ENCODE data around the gene CCNB1IP1. TPM values are rescaled to one million over a fixed set of nuclear protein-coding genes. Genes with fewer than 3 reads are reported as not detected.

CCNB1IP1 gene
- polyA plus RNA-seq, 3 donors: 3.5 to 8.6 (median 5.4) TPM

- H3K4me2 ChIP-seq (replicated peaks; ENCODE audit: extremely low read depth, low read length, poor library complexity, severe bottlenecking): no peak overlapping the region
- H3K36me3 ChIP-seq (replicated peaks in 1 of 2; ENCODE audit: control insufficient read depth in 1 of 2, insufficient read depth in 2 of 2, low read length in 2 of 2): peaks cover 29 to 75% of the 10 kb centered on the region in 2 donors
- Mint-ChIP-seq H3K4me3 (no peak overlapping the region), H3K27me3 (ENCODE audit: low read depth in 3 of 3) (peaks cover 0 to 3% (median 0%) of the 10 kb centered on the region in 3 donors), H3K4me1 (no peaks in the 10 kb centered on the region), H3K9me3 (no peaks in the 10 kb centered on the region), H3K36me3 (peaks cover 51 to 76% of the 10 kb centered on the region in 2 donors), H3K27ac (no peak overlapping the region)
- intact Hi-C loops (cut with micrococcal nuclease): no loop called here
- H3K27me3 ChIP-seq (ENCODE audit: control insufficient read depth in 2 of 2, insufficient read depth in 2 of 2, low read length in 2 of 2): no peaks in the 10 kb centered on the region
- H3K27ac ChIP-seq (ENCODE audit: low read depth in 1 of 2, low read length in 2 of 2): no peak overlapping the region
- H3K4me3 ChIP-seq (replicated peaks in 1 of 3; ENCODE audit: low read depth in 2 of 3, low read length in 3 of 3): no peak overlapping the region
- no peaks in the 10 kb centered on the region for H3K4me1 ChIP-seq (ENCODE audit: control insufficient read depth in 1 of 2, insufficient read depth in 2 of 2, low read length in 2 of 2)
- no peaks in the 10 kb centered on the region for H4K20me1 ChIP-seq (ENCODE audit: insufficient read depth, low read length)
- H3K9ac ChIP-seq (ENCODE audit: insufficient read depth, low read length, poor library complexity, severe bottlenecking): no peak overlapping the region
- 100% methylated on average over 1 of the region's 2 CpGs for WGBS (ENCODE audit: insufficient coverage)
- no peak overlapping the region for H2AFZ ChIP-seq (ENCODE audit: insufficient read depth, low read depth, low read length, poor library complexity, severe bottlenecking)
- no peaks in the 10 kb centered on the region for H3K9me3 ChIP-seq (replicated peaks in 1 of 2; ENCODE audit: control insufficient read depth in 1 of 2, insufficient read depth in 1 of 2, low read length in 2 of 2)
- H3K79me2 ChIP-seq (ENCODE audit: insufficient read depth, low read length): no peaks in the 10 kb centered on the region
- DNase-seq: no peak
- TF ChIP-seq CTCF (IDR thresholded peaks at IDR 0.05): no peak
These were observed 17.2 kb upstream of the CCNB1IP1 start for GRCh38 chr14:20350282-20350681.

- Histone ChIP-seq H3K9me3 (replicated peaks in 1 of 2; ENCODE audit: control insufficient read depth in 1 of 2, insufficient read depth in 1 of 2, low read length in 2 of 2) (no peaks in the 10 kb centered on the region), H3K9ac (ENCODE audit: insufficient read depth, low read length, poor library complexity, severe bottlenecking) (no peak overlapping the region), H3K79me2 (ENCODE audit: insufficient read depth, low read length) (peaks cover 12% of the 10 kb centered on the region), H3K27me3 (ENCODE audit: control insufficient read depth in 2 of 2, insufficient read depth in 2 of 2, low read length in 2 of 2) (no peaks in the 10 kb centered on the region), H3K4me3 (replicated peaks in 1 of 3; ENCODE audit: low read depth in 2 of 3, low read length in 3 of 3) (no peak overlapping the region), H2AFZ (ENCODE audit: insufficient read depth, low read depth, low read length, poor library complexity, severe bottlenecking) (no peak overlapping the region), H3K27ac (ENCODE audit: low read depth in 1 of 2, low read length in 2 of 2) (no peak overlapping the region), H3K4me1 (ENCODE audit: control insufficient read depth in 1 of 2, insufficient read depth in 2 of 2, low read length in 2 of 2) (peaks cover 6% of the 10 kb centered on the region in 2 donors), H3K4me2 (replicated peaks; ENCODE audit: extremely low read depth, low read length, poor library complexity, severe bottlenecking) (no peak overlapping the region), H4K20me1 (ENCODE audit: insufficient read depth, low read length) (no peaks in the 10 kb centered on the region), H3K36me3 (replicated peaks in 1 of 2; ENCODE audit: control insufficient read depth in 1 of 2, insufficient read depth in 2 of 2, low read length in 2 of 2) (peaks cover 13 to 52% of the 10 kb centered on the region in 2 donors)
- H3K36me3 Mint-ChIP-seq: peaks cover 31 to 53% of the 10 kb centered on the region in 2 donors
- no peak for TF ChIP-seq CTCF (IDR thresholded peaks at IDR 0.05)
- H3K27me3 Mint-ChIP-seq (ENCODE audit: low read depth in 3 of 3): peaks cover 0 to 3% (median 0%) of the 10 kb centered on the region in 3 donors
- WGBS (ENCODE audit: insufficient coverage): 100% methylated on average over 1 of the region's 3 CpGs
- H3K9me3 Mint-ChIP-seq: no peaks in the 10 kb centered on the region
- intact Hi-C loops (cut with micrococcal nuclease): loop anchor here (10.0 kb wide), 1 partner anchor 107 kb away; the partner anchor contains the start of genes APEX1 (in 2 of the 2) and OSGEP (in 2 of the 2)
- no peak overlapping the region for H3K27ac Mint-ChIP-seq
- DNase-seq: no peak
- no peak overlapping the region for H3K4me3 Mint-ChIP-seq
- peaks cover 6% of the 10 kb centered on the region for H3K4me1 Mint-ChIP-seq
These were observed 14.7 kb upstream of the CCNB1IP1 start for GRCh38 chr14:20347747-20348146.
